ENCODE measurements around the gene MTNR1A. TPM values are rescaled to one million over a fixed set of nuclear protein-coding genes. Genes with fewer than 3 reads are reported as not detected.

The MTNR1A gene
- total and polyA plus RNA-seq, 9 of the 15 experiments (the other 6 are each of a cell fraction or from before 2014, with no cell fraction given), result 0.09 to 0.12 (median 0.10) TPM; not detected in 5

GRCh38 chr4:186560647-186561046 is 5.3 kb upstream of the MTNR1A start:
- Histone ChIP-seq H3K9me3 (replicated peaks; ENCODE audit: control insufficient read depth, insufficient read depth, low read depth, low read length) (no peaks in the 10 kb centered on the region), H3K79me2 (ENCODE audit: control insufficient read depth, insufficient read depth, low read length) (no peaks in the 10 kb centered on the region), H3K9ac (ENCODE audit: insufficient read depth in 1 of 2, low read depth in 2 of 2, low read length in 2 of 2) (no peak overlapping the region), H3K4me1 (replicated peaks in 1 of 2; ENCODE audit: control insufficient read depth in 2 of 2, insufficient read depth in 2 of 2, low read length in 2 of 2) (no peaks in the 10 kb centered on the region; a peak in 1 of 5 replicates), H3K36me3 (ENCODE audit: control insufficient read depth, insufficient read depth, low read length) (no peaks in the 10 kb centered on the region), H3K9me1 (ENCODE audit: control insufficient read depth, insufficient read depth, low read length) (no peaks in the 10 kb centered on the region), H4K20me1 (replicated peaks; ENCODE audit: control insufficient read depth, insufficient read depth, low read length) (no peaks in the 10 kb centered on the region), H2AFZ (ENCODE audit: low read depth, low read length) (no peak overlapping the region), H3K27me3 (ENCODE audit: control insufficient read depth in 2 of 2, insufficient read depth in 2 of 2, low read length in 2 of 2) (peaks cover 4 to 8% of the 10 kb centered on the region in 2 experiments), H3K27ac (ENCODE audit: extremely low read depth, low read depth, low read length) (no peak overlapping the region), H3K4me3 (no peak overlapping the region), H3K4me2 (ENCODE audit: insufficient read depth, low read length) (no peak overlapping the region)
- ChIA-PET POLR2A (no interaction called here), CTCF (ENCODE audit: low intra/inter-chr PET ratio) (no interaction called here)
- in situ Hi-C loops (cut with MboI) (no loop called here), intact Hi-C loops (cut with micrococcal nuclease) (no loop called here)
- DNase-seq (ENCODE audit: extremely low read depth in 1 of 4, low spot score in 3 of 4), result no peak
- no peak for FAIRE-seq
- 6% methylated on average over 3 of the region's 3 CpGs for WGBS (ENCODE audit: insufficient coverage, low coverage, missing lambda C conversion rate)
- ATAC-seq, result no peak
- no peak for TF ChIP-seq NRF1 (conservative IDR thresholded peaks at IDR 0.05 in 1 of 2, IDR thresholded peaks at IDR 0.05 in 1 of 2)
- TF ChIP-seq SFPQ (IDR thresholded peaks at IDR 0.05; ENCODE audit: low read depth, low read length), result no peak
- TF ChIP-seq HCFC1 (IDR thresholded peaks at IDR 0.05; ENCODE audit: low read depth, low read length), result no peak
- no peak for TF ChIP-seq ZNF354B (CRISPR knock-in tag; IDR thresholded peaks at IDR 0.05)
- TF ChIP-seq CEBPZ (IDR thresholded peaks at IDR 0.05; ENCODE audit: borderline replicate concordance, low read depth, low read length), result no peak
- no TSS peak for BruUV-seq (replicated peaks)
